ENCODE results near the gene RAB11FIP2. TPM values are rescaled to one million over a fixed set of nuclear protein-coding genes. Genes with fewer than 3 reads are reported as not detected.

The RAB11FIP2 gene
- total RNA-seq, 1 experiment from 2014 or later, result 12.2 TPM

GRCh38 chr10:118012952-118013525 lies 33.7 kb downstream of the RAB11FIP2 start (continued):
- TF ChIP-seq, protein P1, sequence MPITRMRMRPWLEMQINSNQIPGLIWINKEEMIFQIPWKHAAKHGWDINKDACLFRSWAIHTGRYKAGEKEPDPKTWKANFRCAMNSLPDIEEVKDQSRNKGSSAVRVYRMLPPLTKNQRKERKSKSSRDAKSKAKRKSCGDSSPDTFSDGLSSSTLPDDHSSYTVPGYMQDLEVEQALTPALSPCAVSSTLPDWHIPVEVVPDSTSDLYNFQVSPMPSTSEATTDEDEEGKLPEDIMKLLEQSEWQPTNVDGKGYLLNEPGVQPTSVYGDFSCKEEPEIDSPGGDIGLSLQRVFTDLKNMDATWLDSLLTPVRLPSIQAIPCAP (CRISPR knock-in tag; IDR thresholded peaks at IDR 0.05), result no peak
- TF ChIP-seq, protein P2, sequence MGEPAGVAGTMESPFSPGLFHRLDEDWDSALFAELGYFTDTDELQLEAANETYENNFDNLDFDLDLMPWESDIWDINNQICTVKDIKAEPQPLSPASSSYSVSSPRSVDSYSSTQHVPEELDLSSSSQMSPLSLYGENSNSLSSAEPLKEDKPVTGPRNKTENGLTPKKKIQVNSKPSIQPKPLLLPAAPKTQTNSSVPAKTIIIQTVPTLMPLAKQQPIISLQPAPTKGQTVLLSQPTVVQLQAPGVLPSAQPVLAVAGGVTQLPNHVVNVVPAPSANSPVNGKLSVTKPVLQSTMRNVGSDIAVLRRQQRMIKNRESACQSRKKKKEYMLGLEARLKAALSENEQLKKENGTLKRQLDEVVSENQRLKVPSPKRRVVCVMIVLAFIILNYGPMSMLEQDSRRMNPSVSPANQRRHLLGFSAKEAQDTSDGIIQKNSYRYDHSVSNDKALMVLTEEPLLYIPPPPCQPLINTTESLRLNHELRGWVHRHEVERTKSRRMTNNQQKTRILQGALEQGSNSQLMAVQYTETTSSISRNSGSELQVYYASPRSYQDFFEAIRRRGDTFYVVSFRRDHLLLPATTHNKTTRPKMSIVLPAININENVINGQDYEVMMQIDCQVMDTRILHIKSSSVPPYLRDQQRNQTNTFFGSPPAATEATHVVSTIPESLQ (CRISPR knock-in tag; IDR thresholded peaks at IDR 0.05), result no peak
- TF ChIP-seq IRF2 (CRISPR knock-in tag; IDR thresholded peaks at IDR 0.05; ENCODE audit: borderline replicate concordance, low read depth) (no peak), NR1H2 (CRISPR knock-in tag; IDR thresholded peaks at IDR 0.05) (no peak), CBFB (CRISPR knock-in tag; IDR thresholded peaks at IDR 0.05; ENCODE audit: low read depth) (no peak), ZNF263 (CRISPR knock-in tag; IDR thresholded peaks at IDR 0.05; ENCODE audit: low read depth) (no peak)
- TF ChIP-seq, protein P3, sequence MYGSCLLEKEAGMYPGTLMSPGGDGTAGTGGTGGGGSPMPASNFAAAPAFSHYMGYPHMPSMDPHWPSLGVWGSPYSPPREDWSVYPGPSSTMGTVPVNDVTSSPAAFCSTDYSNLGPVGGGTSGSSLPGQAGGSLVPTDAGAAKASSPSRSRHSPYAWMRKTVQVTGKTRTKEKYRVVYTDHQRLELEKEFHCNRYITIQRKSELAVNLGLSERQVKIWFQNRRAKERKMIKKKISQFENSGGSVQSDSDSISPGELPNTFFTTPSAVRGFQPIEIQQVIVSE (CRISPR knock-in tag; IDR thresholded peaks at IDR 0.05; ENCODE audit: borderline replicate concordance), result no peak
- TF ChIP-seq, protein P4, sequence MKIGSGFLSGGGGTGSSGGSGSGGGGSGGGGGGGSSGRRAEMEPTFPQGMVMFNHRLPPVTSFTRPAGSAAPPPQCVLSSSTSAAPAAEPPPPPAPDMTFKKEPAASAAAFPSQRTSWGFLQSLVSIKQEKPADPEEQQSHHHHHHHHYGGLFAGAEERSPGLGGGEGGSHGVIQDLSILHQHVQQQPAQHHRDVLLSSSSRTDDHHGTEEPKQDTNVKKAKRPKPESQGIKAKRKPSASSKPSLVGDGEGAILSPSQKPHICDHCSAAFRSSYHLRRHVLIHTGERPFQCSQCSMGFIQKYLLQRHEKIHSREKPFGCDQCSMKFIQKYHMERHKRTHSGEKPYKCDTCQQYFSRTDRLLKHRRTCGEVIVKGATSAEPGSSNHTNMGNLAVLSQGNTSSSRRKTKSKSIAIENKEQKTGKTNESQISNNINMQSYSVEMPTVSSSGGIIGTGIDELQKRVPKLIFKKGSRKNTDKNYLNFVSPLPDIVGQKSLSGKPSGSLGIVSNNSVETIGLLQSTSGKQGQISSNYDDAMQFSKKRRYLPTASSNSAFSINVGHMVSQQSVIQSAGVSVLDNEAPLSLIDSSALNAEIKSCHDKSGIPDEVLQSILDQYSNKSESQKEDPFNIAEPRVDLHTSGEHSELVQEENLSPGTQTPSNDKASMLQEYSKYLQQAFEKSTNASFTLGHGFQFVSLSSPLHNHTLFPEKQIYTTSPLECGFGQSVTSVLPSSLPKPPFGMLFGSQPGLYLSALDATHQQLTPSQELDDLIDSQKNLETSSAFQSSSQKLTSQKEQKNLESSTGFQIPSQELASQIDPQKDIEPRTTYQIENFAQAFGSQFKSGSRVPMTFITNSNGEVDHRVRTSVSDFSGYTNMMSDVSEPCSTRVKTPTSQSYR (CRISPR knock-in tag; IDR thresholded peaks at IDR 0.05), result no peak

- TF ChIP-seq KAT7 (CRISPR knock-in tag; IDR thresholded peaks at IDR 0.05; ENCODE audit: borderline replicate concordance), result no peak
- TF ChIP-seq NR3C1 (CRISPR knock-in tag; conservative IDR thresholded peaks at IDR 0.05; ENCODE audit: low read depth), result no peak
- TF ChIP-seq HMGXB4 (CRISPR knock-in tag; IDR thresholded peaks at IDR 0.05), result no peak
- TF ChIP-seq OVOL2 (CRISPR knock-in tag; IDR thresholded peaks at IDR 0.05; ENCODE audit: borderline replicate concordance), result no peak
- no peak for TF ChIP-seq RELA (CRISPR knock-in tag; IDR thresholded peaks at IDR 0.05; ENCODE audit: borderline replicate concordance)
- no peak for TF ChIP-seq ZNF138 (CRISPR knock-in tag; conservative IDR thresholded peaks at IDR 0.05)
- no peak for TF ChIP-seq NR1H2 (CRISPR knock-in tag; IDR thresholded peaks at IDR 0.05)
- no peak for TF ChIP-seq HMGA2 (CRISPR knock-in tag; IDR thresholded peaks at IDR 0.05)
- no peak for TF ChIP-seq IRF2 (CRISPR knock-in tag; IDR thresholded peaks at IDR 0.05; ENCODE audit: borderline replicate concordance, low read depth)
- CTCF ChIA-PET, result no interaction called here
- Mint-ChIP-seq H3K36me3 (peaks cover 4% of the 10 kb centered on the region; the same call in 1 of the 2 replicates), H3K9me3 (no peaks in the 10 kb centered on the region), H3K27me3 (ENCODE audit: low read depth) (no peaks in the 10 kb centered on the region), H3K27ac (no peak overlapping the region), H3K4me3 (no peak overlapping the region), H3K4me1 (no peaks in the 10 kb centered on the region)
- ATAC-seq (no peak), DNase-seq (ENCODE audit: low spot score) (no peak)
- POLR2A ChIA-PET, result no interaction called here
These were observed 39.0 kb downstream of the RAB11FIP2 start for GRCh38 chr10:118007773-118008172.

Measured in WTC11 (cell line).